OCI-LY1 (cell line): Measurements from ENCODE around the gene GOPC.

ENCODE experiments used
- H2AFZ ChIP-seq: fragments of 200-600 bp; sonication (generic), shearing (Covaris generic); 2 replicates; pipeline ENCODE4 v1.6.0; 2014; ENCODE audit warnings: antibody characterized with exemption, mild to moderate bottlenecking, low read length
- H3F3A ChIP-seq: fragments of 200-600 bp; sonication (generic), shearing (Covaris generic); 2 replicates; pipeline ENCODE4 v1.6.0; 2014; ENCODE audit warnings: mild to moderate bottlenecking, antibody characterized with exemption, low read length, moderate library complexity; ENCODE audit not compliant: insufficient read depth
- H3K27ac ChIP-seq: fragments of 200-600 bp; sonication (generic); 2 replicates; pipeline ENCODE4 v1.5.1; 2014; ENCODE audit warnings: low read length, mixed run types, mild to moderate bottlenecking, low read depth; ENCODE audit not compliant: poor library complexity, severe bottlenecking
- H3K27me3 ChIP-seq: fragments of 200-600 bp; sonication (generic); 2 replicates; pipeline ENCODE4 v1.6.0; 2014; ENCODE audit warnings: antibody characterized with exemption, mild to moderate bottlenecking, low read length, moderate library complexity; ENCODE audit not compliant: insufficient read depth
- H3K36me3 ChIP-seq: fragments of 200-600 bp; sonication (generic); 2 replicates; pipeline ENCODE4 v1.6.1; 2014; ENCODE audit warnings: mild to moderate bottlenecking, antibody characterized with exemption, low read length, moderate library complexity, mixed read lengths; ENCODE audit not compliant: insufficient read depth
- H3K4me1 ChIP-seq: fragments of 200-600 bp; sonication (generic); 2 replicates; pipeline ENCODE4 v1.5.1; 2014; ENCODE audit warnings: mild to moderate bottlenecking, low read length, moderate library complexity; ENCODE audit not compliant: insufficient read depth, severe bottlenecking
- H3K4me2 ChIP-seq: fragments of 200-600 bp; sonication (generic), shearing (Covaris generic); 2 replicates; pipeline ENCODE4 v1.6.1; 2014; ENCODE audit warnings: low read length
- H3K4me3 ChIP-seq: fragments of 200-600 bp; sonication (generic); 2 replicates; pipeline ENCODE4 v1.5.1; 2014; ENCODE audit warnings: low read length, low read depth, mild to moderate bottlenecking, mixed read lengths; ENCODE audit not compliant: poor library complexity, severe bottlenecking
- H3K79me2 ChIP-seq: fragments of 200-600 bp; shearing (Covaris generic); 2 replicates; pipeline ENCODE4 v1.6.1; 2016; ENCODE audit warnings: mixed run types, low read length, mixed read lengths; ENCODE audit not compliant: insufficient read depth
- H3K9ac ChIP-seq: fragments of 200-600 bp; sonication (generic), shearing (Covaris generic); 2 replicates; pipeline ENCODE4 v1.6.1; 2014; ENCODE audit warnings: mild to moderate bottlenecking, low read length, mixed read lengths
- H3K9me2 ChIP-seq: fragments of 200-600 bp; sonication (generic), shearing (Covaris generic); 2 replicates; pipeline ENCODE4 v1.6.1; 2014; ENCODE audit warnings: low read depth, mild to moderate bottlenecking, low read length, mixed read lengths
- H3K9me3 ChIP-seq: fragments of 200-600 bp; shearing (Covaris generic); 2 replicates; pipeline ENCODE4 v1.6.1; 2014; ENCODE audit warnings: low read length, mixed read lengths
- H4K20me1 ChIP-seq: fragments of 200-600 bp; sonication (generic), shearing (Covaris generic); 2 replicates; pipeline ENCODE4 v1.6.0; 2016; ENCODE audit warnings: mild to moderate bottlenecking, low read length; ENCODE audit not compliant: insufficient read depth
- EZH2 ChIP-seq: fragments of 200-600 bp; sonication (generic), shearing (Covaris generic); IDR thresholded peaks from 2 replicates; pipeline ENCODE4 v1.8.0; 2017; ENCODE audit warnings: borderline replicate concordance, mixed run types, mild to moderate bottlenecking, antibody characterized with exemption, low read length, moderate library complexity, mixed read lengths
- TF ChIP-seq, protein P1 (sequence below): fragments of 200-600 bp; sonication (generic), shearing (Covaris generic); IDR thresholded peaks from 2 replicates; pipeline ENCODE4 v1.5.1; 2017; ENCODE audit warnings: mild to moderate bottlenecking, antibody characterized with exemption, low read length, moderate library complexity, mixed read lengths

The GOPC gene

GRCh38 chr6:117540670-117541069 is 61.6 kb downstream of the GOPC start:
- H3K36me3 ChIP-seq: no peaks in the 10 kb centered on the region
- no peak overlapping the region for H3K9ac ChIP-seq
- H3K79me2 ChIP-seq: no peaks in the 10 kb centered on the region
- H3F3A ChIP-seq: no peaks in the 10 kb centered on the region
- no peak overlapping the region for H3K4me3 ChIP-seq
- TF ChIP-seq, protein P1, sequence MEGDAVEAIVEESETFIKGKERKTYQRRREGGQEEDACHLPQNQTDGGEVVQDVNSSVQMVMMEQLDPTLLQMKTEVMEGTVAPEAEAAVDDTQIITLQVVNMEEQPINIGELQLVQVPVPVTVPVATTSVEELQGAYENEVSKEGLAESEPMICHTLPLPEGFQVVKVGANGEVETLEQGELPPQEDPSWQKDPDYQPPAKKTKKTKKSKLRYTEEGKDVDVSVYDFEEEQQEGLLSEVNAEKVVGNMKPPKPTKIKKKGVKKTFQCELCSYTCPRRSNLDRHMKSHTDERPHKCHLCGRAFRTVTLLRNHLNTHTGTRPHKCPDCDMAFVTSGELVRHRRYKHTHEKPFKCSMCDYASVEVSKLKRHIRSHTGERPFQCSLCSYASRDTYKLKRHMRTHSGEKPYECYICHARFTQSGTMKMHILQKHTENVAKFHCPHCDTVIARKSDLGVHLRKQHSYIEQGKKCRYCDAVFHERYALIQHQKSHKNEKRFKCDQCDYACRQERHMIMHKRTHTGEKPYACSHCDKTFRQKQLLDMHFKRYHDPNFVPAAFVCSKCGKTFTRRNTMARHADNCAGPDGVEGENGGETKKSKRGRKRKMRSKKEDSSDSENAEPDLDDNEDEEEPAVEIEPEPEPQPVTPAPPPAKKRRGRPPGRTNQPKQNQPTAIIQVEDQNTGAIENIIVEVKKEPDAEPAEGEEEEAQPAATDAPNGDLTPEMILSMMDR: no peak
- TF ChIP-seq EZH2: no peak
- no peaks in the 10 kb centered on the region for H3K27me3 ChIP-seq
- H3K27ac ChIP-seq: no peak overlapping the region
- no peak overlapping the region for H2AFZ ChIP-seq
- H3K9me2 ChIP-seq: no peaks in the 10 kb centered on the region
- H4K20me1 ChIP-seq: no peaks in the 10 kb centered on the region
- no peaks in the 10 kb centered on the region for H3K9me3 ChIP-seq
- H3K4me2 ChIP-seq: no peak overlapping the region
- no peaks in the 10 kb centered on the region for H3K4me1 ChIP-seq

GRCh38 chr6:117538615-117539014 is 63.7 kb downstream of the GOPC start:
- no peaks in the 10 kb centered on the region for H3K36me3 ChIP-seq
- no peak overlapping the region for H3K27ac ChIP-seq
- H4K20me1 ChIP-seq: no peaks in the 10 kb centered on the region
- H3K9ac ChIP-seq: no peak overlapping the region
- H3F3A ChIP-seq: no peaks in the 10 kb centered on the region
- H3K27me3 ChIP-seq: no peaks in the 10 kb centered on the region
- no peaks in the 10 kb centered on the region for H3K4me1 ChIP-seq
- no peaks in the 10 kb centered on the region for H3K9me2 ChIP-seq
- H3K9me3 ChIP-seq: no peaks in the 10 kb centered on the region
- H3K79me2 ChIP-seq: no peaks in the 10 kb centered on the region
- no peak overlapping the region for H2AFZ ChIP-seq
- no peak overlapping the region for H3K4me2 ChIP-seq
- H3K4me3 ChIP-seq: no peak overlapping the region
- TF ChIP-seq, protein P1: no peak
- no peak for TF ChIP-seq EZH2

DNA sequence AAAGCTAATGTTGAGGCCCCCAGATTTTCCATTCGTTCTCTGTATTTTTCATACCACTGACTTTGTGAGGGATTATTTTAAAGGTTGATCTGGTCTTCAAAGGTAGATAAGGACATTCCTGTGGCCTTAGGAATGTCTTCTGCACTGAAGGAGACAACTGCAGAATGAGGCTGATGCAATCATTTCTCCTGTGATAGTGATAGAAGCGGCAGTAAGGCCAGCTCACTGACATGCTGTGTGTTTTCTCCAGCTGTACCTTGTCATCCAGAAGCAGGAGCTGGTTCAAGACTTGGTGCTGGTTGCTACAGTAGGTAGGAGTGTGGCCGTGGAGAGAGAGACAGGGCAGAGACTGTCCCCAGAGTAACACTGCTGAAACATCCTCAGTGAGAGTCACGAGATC is 66.0 kb downstream of the GOPC start:
- Histone ChIP-seq H3K9me3 (no peaks in the 10 kb centered on the region), H3K4me1 (no peaks in the 10 kb centered on the region), H2AFZ (no peak overlapping the region), H4K20me1 (no peaks in the 10 kb centered on the region), H3K79me2 (no peaks in the 10 kb centered on the region), H3K36me3 (no peaks in the 10 kb centered on the region), H3K4me3 (no peak overlapping the region), H3K4me2 (no peak overlapping the region), H3K9ac (no peak overlapping the region), H3F3A (no peaks in the 10 kb centered on the region), H3K9me2 (no peaks in the 10 kb centered on the region), H3K27me3 (no peaks in the 10 kb centered on the region), H3K27ac (no peak overlapping the region)
- TF ChIP-seq, protein P1: no peak
- no peak for TF ChIP-seq EZH2
